Hepatocyte (in vitro differentiated cells): Measurements from ENCODE around the gene STXBP1. TPM values are rescaled to one million over a fixed set of nuclear protein-coding genes. Genes with fewer than 3 reads are reported as not detected.

ENCODE experiments used
- DNase-seq: peaks from one replicate; pipeline ENCODE4 v3.0.0-alpha.2; 2016; ENCODE audit warnings: low spot score
- H2AFZ ChIP-seq: fragments of 200-600 bp; sonication (generic); 2 replicates; pipeline ENCODE4 v1.6.0; 2016; ENCODE audit warnings: antibody characterized with exemption, mild to moderate bottlenecking
- H3K27ac ChIP-seq: fragments of 200-600 bp; sonication (generic); 2 replicates; pipeline ENCODE4 v1.5.1; 2016; ENCODE audit warnings: mild to moderate bottlenecking
- H3K27me3 ChIP-seq: fragments of 200-600 bp; sonication (generic); 2 replicates; pipeline ENCODE4 v1.6.1; 2016
- H3K36me3 ChIP-seq: fragments of 200-600 bp; sonication (generic); replicated peaks from 2 replicates; pipeline ENCODE4 v1.5.1; 2016; ENCODE audit warnings: low read depth; ENCODE audit not compliant: insufficient read depth
- H3K4me1 ChIP-seq: fragments of 200-600 bp; sonication (generic); 2 replicates; pipeline ENCODE4 v1.5.1; 2016; ENCODE audit warnings: mild to moderate bottlenecking, moderate library complexity; ENCODE audit not compliant: insufficient read depth
- H3K4me2 ChIP-seq: fragments of 200-600 bp; sonication (generic); 2 replicates; pipeline ENCODE4 v1.6.0; 2016
- H3K4me3 ChIP-seq: fragments of 200-600 bp; sonication (generic); 2 replicates; pipeline ENCODE4 v1.5.1; 2016; ENCODE audit warnings: mild to moderate bottlenecking
- H3K79me2 ChIP-seq: fragments of 200-600 bp; sonication (generic); 2 replicates; pipeline ENCODE4 v1.6.0; 2017; ENCODE audit warnings: mild to moderate bottlenecking
- H3K9me2 ChIP-seq: fragments of 200-600 bp; sonication (generic); replicated peaks from 2 replicates; pipeline ENCODE4 v1.6.0; 2017; ENCODE audit warnings: mild to moderate bottlenecking; ENCODE audit not compliant: insufficient read depth
- H3K9me3 ChIP-seq: fragments of 200-600 bp; sonication (generic); 2 replicates; pipeline ENCODE4 v1.5.1; 2016; ENCODE audit warnings: low read depth, mild to moderate bottlenecking
- H4K20me1 ChIP-seq: fragments of 200-600 bp; sonication (generic); 2 replicates; pipeline ENCODE4 v1.6.0; 2016; ENCODE audit warnings: mild to moderate bottlenecking; ENCODE audit not compliant: insufficient read depth, poor library complexity, severe bottlenecking
- EZH2 ChIP-seq: fragments of 200-600 bp; sonication (generic); IDR thresholded peaks from 2 replicates; pipeline ENCODE4 v1.6.1; 2016; ENCODE audit warnings: antibody characterized with exemption, mild to moderate bottlenecking, borderline replicate concordance
- EZH2phosphoT487 ChIP-seq: fragments of 200-600 bp; sonication (generic); IDR thresholded peaks from one replicate; pipeline ENCODE4 v1.6.1; 2018; ENCODE audit warnings: antibody characterized with exemption, mild to moderate bottlenecking, low read depth, moderate library complexity; ENCODE audit not compliant: unreplicated experiment, severe bottlenecking
- WGBS: methylation state at CpG from one replicate; pipeline ENCODE4 v1.1.6; 2016; ENCODE audit warnings: low lambda C conversion rate; ENCODE audit errors: missing lambda C conversion rate; 5-methylcytosine and 5-hydroxymethylcytosine counted together
- polyA plus RNA-seq: library from polyadenylated mRNA; unstranded; fragments of >200 nt; fragmentation: Nextera tagmentation; extraction: Ambion mirVana; gene quantifications from 2 replicates; pipeline ENCODE4 v1.2.1, GENCODE V29; 2016
- total RNA-seq: library from RNA; depleted of rRNA; stranded (reverse); fragments of >200 nt; gene quantifications from 2 replicates; pipeline ENCODE4 v1.2.3, GENCODE V29; 2014
- TF ChIP-seq, protein P1 (sequence below): fragments of 200-600 bp; sonication (generic); IDR thresholded peaks from 2 replicates; pipeline ENCODE4 v1.5.1; 2016; ENCODE audit warnings: antibody characterized with exemption, mild to moderate bottlenecking; ENCODE audit not compliant: poor library complexity

Gene STXBP1
- total and polyA plus RNA-seq, 2 experiments from 2014 or later, result 22.6 to 27.6 TPM

DNA sequence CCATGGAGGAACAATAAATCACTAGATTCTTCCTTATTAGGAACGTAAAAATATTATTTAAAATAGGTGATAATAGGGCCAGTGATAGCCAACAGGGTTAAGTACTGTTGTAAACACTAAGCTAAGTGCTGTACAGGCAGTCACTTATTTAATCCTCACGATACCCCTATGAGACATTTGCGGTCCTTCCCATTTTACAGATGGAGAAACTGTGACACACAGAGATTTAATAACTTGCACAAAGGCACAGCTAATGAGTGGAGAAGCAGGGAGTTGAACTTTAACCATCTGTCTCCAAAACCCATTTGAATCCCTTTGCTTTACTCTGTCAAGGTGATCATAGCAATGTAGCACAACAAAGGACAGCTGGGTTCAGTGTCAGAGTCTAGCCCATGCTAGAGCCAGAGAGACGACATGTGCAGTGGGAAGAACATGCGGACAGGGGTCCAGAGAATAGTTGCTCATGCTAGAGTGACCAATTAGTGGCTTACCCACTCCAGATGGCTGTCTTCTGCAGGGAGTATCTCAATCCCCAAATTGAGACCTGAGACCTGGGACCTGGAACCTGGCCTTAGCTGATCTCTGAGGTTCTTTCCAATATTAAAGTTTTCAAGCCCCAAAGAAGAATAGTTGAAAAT is 28.9 kb downstream of the STXBP1 start:
- H3K36me3 ChIP-seq, result no peaks in the 10 kb centered on the region

DNA sequence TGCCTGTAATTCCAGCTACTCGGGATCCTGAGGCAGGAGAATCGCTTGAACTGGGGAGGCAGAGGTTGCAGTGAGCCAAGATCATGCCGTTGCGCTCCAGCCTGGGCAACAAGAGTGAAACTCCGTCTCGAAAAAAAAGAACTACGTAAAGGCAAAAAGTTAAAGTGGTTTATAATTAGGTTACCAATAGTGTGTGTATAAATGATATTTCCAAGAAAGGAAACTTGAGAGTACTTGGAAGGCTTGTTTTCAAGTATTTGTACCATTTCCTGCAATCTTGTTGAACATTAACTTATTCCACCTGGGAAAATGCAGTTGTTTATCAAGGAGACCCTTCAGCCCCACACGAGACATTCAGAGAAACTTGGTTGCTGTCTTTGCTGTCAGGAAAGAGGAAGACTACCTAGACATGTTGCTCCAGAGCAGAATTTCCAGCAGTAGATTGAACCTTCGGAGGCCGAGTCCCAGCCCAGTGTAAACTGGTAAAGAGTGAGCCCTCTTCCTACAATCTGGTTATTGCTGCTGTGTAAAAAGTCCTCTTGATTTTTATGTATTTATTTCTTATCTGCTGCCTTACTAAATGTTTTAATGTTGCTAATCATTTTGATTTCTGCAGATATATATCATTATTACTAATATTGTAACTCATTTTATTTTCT is 30.1 kb downstream of the STXBP1 start:
- Histone ChIP-seq H3K9me3 (no peaks in the 10 kb centered on the region), H3K4me1 (peaks cover 8% of the 10 kb centered on the region), H2AFZ (no peak overlapping the region), H3K9me2 (no peaks in the 10 kb centered on the region), H3K27ac (peak overlapping the region; percentile 0), H3K4me3 (no peak overlapping the region), H3K36me3 (no peaks in the 10 kb centered on the region), H3K4me2 (peak overlapping the region; percentile 61), H3K79me2 (peaks cover 2% of the 10 kb centered on the region), H4K20me1 (peaks cover 4% of the 10 kb centered on the region), H3K27me3 (no peaks in the 10 kb centered on the region)
- 60% methylated on average over 10 of the region's 10 CpGs for WGBS
- no peak for TF ChIP-seq EZH2phosphoT487
- no peak for DNase-seq

More for the DNA sequence above, 28.9 kb downstream of the STXBP1 start:
- no peak overlapping the region for H3K4me3 ChIP-seq
- H3K9me2 ChIP-seq, result no peaks in the 10 kb centered on the region
- H4K20me1 ChIP-seq, result peaks cover 4% of the 10 kb centered on the region
- no peaks in the 10 kb centered on the region for H3K9me3 ChIP-seq
- no peak overlapping the region for H3K27ac ChIP-seq
- H2AFZ ChIP-seq, result no peak overlapping the region
- H3K27me3 ChIP-seq, result no peaks in the 10 kb centered on the region
- peaks cover 2% of the 10 kb centered on the region for H3K79me2 ChIP-seq
- H3K4me2 ChIP-seq, result no peak overlapping the region
- TF ChIP-seq EZH2phosphoT487 (no peak), EZH2 (no peak)
- TF ChIP-seq, protein P1, sequence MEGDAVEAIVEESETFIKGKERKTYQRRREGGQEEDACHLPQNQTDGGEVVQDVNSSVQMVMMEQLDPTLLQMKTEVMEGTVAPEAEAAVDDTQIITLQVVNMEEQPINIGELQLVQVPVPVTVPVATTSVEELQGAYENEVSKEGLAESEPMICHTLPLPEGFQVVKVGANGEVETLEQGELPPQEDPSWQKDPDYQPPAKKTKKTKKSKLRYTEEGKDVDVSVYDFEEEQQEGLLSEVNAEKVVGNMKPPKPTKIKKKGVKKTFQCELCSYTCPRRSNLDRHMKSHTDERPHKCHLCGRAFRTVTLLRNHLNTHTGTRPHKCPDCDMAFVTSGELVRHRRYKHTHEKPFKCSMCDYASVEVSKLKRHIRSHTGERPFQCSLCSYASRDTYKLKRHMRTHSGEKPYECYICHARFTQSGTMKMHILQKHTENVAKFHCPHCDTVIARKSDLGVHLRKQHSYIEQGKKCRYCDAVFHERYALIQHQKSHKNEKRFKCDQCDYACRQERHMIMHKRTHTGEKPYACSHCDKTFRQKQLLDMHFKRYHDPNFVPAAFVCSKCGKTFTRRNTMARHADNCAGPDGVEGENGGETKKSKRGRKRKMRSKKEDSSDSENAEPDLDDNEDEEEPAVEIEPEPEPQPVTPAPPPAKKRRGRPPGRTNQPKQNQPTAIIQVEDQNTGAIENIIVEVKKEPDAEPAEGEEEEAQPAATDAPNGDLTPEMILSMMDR, result no peak
- 91% methylated on average over 5 of the region's 5 CpGs for WGBS
- DNase-seq, result no peak
- H3K4me1 ChIP-seq, result peaks cover 8% of the 10 kb centered on the region

DNA sequence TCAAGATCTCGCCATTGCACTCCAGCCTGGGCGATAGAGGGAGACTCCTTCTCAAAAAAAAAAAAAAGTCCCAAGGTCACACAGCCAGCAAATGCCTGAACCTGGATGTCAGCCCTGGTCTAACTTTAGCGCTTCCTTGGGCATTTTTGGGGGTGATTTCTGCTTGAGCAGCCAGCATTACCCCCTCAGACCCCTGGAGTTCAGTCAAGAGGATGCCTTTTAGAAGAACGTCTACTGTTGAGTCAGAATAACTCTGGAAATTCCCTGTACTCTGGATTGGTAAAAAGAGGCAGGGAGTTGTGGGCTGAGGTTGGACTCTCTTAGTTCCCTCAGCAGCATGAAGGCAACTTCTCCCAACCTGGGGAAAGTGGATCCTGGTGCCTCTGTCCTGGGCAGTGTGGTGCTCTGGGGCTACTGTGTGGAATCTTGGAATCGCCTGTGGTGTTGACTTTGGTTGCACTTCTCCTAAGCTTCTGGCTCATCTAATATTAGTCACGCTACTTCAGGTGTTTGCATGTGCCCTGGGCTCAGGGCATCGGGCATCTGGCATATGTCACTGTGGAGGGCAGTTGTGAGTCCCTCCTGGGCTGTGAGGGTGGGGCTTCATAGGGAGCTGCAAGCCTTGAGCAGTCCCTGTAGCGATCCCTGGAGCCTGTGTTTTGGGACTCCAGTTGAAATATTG is 32.2 kb downstream of the STXBP1 start:
- Histone ChIP-seq H3K4me2 (no peak overlapping the region), H2AFZ (no peak overlapping the region), H4K20me1 (peaks cover 4% of the 10 kb centered on the region), H3K79me2 (peaks cover 2% of the 10 kb centered on the region), H3K27ac (no peak overlapping the region), H3K36me3 (no peaks in the 10 kb centered on the region), H3K9me2 (no peaks in the 10 kb centered on the region), H3K9me3 (no peaks in the 10 kb centered on the region), H3K4me1 (peaks cover 8% of the 10 kb centered on the region), H3K27me3 (no peaks in the 10 kb centered on the region), H3K4me3 (no peak overlapping the region)
- no peak for DNase-seq
- WGBS, result 96% methylated on average over 8 of the region's 8 CpGs
- TF ChIP-seq, protein P1, result no peak
- TF ChIP-seq EZH2phosphoT487, result no peak
- TF ChIP-seq EZH2, result no peak

DNA sequence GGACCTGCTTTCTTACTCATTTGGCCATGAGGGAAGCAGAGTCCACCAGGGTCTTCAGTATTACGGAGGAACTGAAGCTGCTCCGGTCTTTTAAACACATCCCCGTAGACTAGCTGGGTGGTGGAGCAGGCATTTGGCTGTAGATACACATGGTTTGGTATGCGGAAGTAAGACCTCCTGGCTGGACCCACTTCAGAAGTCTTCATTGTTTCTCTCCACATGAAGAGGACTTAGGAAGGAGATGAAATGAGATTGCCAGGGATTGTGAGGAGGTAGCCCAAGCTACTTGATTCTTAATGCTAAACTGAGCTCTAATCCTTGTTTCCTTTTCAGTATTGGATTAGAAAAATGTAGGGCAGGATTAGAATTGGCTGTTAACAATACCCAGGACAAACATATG is 32.9 kb downstream of the STXBP1 start:
- H4K20me1 ChIP-seq, result peaks cover 4% of the 10 kb centered on the region
- DNase-seq, result no peak
- H3K36me3 ChIP-seq, result no peaks in the 10 kb centered on the region
- H3K4me1 ChIP-seq, result peaks cover 8% of the 10 kb centered on the region
- no peak overlapping the region for H3K27ac ChIP-seq
- 66% methylated on average over 4 of the region's 4 CpGs for WGBS
- TF ChIP-seq EZH2 (no peak), EZH2phosphoT487 (no peak)
- TF ChIP-seq, protein P1, result no peak
- no peaks in the 10 kb centered on the region for H3K9me2 ChIP-seq
- H3K9me3 ChIP-seq, result no peaks in the 10 kb centered on the region
- no peak overlapping the region for H2AFZ ChIP-seq
- H3K4me2 ChIP-seq, result no peak overlapping the region
- H3K27me3 ChIP-seq, result no peaks in the 10 kb centered on the region
- H3K4me3 ChIP-seq, result no peak overlapping the region
- no peaks in the 10 kb centered on the region for H3K79me2 ChIP-seq
